ENCODE data around the gene TANGO2. TPM values are rescaled to one million over a fixed set of nuclear protein-coding genes. Genes with fewer than 3 reads are reported as not detected.
A peak's percentile ranks its signal among the peaks of the same experiment; 100 is the strongest.

Gene TANGO2
- total and polyA plus RNA-seq, 10 donors, result 18.7 to 72.2 (median 55.1) TPM

- no peaks in the 10 kb centered on the region for H3K27me3 ChIP-seq (replicated peaks in 1 of 7)
- H3K36me3 ChIP-seq, result peaks cover 0 to 51% (median 0%) of the 10 kb centered on the region in 6 donors
- DNase-seq, result peak; percentile 55
- WGBS, 5 donors, result 78 to 85% (median 81%) methylated on average over 12 of the region's 12 CpGs
- intact Hi-C loops (cut with DNase I; ENCODE audit: low total_unique reads), result no loop called here
- H3K9me3 ChIP-seq, result no peaks in the 10 kb centered on the region
- H3K4me3 ChIP-seq, result no peak overlapping the region
- no peak overlapping the region for H3K27ac ChIP-seq
- H3K4me1 ChIP-seq, result peaks cover 12 to 87% (median 60%) of the 10 kb centered on the region in 6 donors
- no peak for TF ChIP-seq POLR2A (IDR thresholded peaks at IDR 0.05)
- TF ChIP-seq POLR2AphosphoS5 (IDR thresholded peaks at IDR 0.05), result no peak
- no peak for TF ChIP-seq CTCF (IDR thresholded peaks at IDR 0.05 in 8 of 11, conservative IDR thresholded peaks at IDR 0.05 in 3 of 11)
Observed at GRCh38 chr22:20026996-20027601, 6.2 kb downstream of the TANGO2 start.

- WGBS, 5 donors, result 90 to 93% (median 91%) methylated on average over 12 of the region's 12 CpGs
- no peak for TF ChIP-seq POLR2A (IDR thresholded peaks at IDR 0.05)
- peak in 3 of 11 experiments; percentile 26 to 50 (median 29) for TF ChIP-seq CTCF (IDR thresholded peaks at IDR 0.05 in 8 of 11, conservative IDR thresholded peaks at IDR 0.05 in 3 of 11)
Observed at GRCh38 chr22:20027966-20028854, 7.3 kb downstream of the TANGO2 start.

GRCh38 chr22:20028855-20029549 lies 8.1 kb downstream of the TANGO2 start:
- Histone ChIP-seq H3K36me3 (peaks cover 0 to 62% (median 0%) of the 10 kb centered on the region in 6 donors), H3K4me3 (no peak overlapping the region), H3K4me1 (peaks cover 12 to 87% (median 62%) of the 10 kb centered on the region in 6 donors), H3K27me3 (replicated peaks in 1 of 7) (no peaks in the 10 kb centered on the region), H3K27ac (peak overlapping the region in 5 of 8 donors; percentile 17 to 72 (median 48)), H3K9me3 (no peaks in the 10 kb centered on the region)
- intact Hi-C loops (cut with DNase I; ENCODE audit: low total_unique reads), result no loop called here
- no peak for TF ChIP-seq CTCF (IDR thresholded peaks at IDR 0.05 in 8 of 11, conservative IDR thresholded peaks at IDR 0.05 in 3 of 11)
- TF ChIP-seq POLR2AphosphoS5 (IDR thresholded peaks at IDR 0.05), result peak in 1 of 3 donors; percentile 31
- TF ChIP-seq POLR2A (IDR thresholded peaks at IDR 0.05), result no peak
- WGBS, 5 donors, result 73 to 83% (median 79%) methylated on average over 15 to 16 of the region's 16 CpGs
- DNase-seq, result no peak

More at GRCh38 chr22:20027966-20028854, 7.3 kb downstream of the TANGO2 start:
- H3K4me1 ChIP-seq, result peaks cover 6 to 87% (median 60%) of the 10 kb centered on the region in 6 donors
- peak; percentile 7 for DNase-seq
- intact Hi-C loops (cut with DNase I; ENCODE audit: low total_unique reads), result no loop called here
- no peak overlapping the region for H3K4me3 ChIP-seq
- H3K36me3 ChIP-seq, result peaks cover 0 to 62% (median 0%) of the 10 kb centered on the region in 6 donors
- peak overlapping the region in 3 of 8 donors; percentile 40 to 72 (median 48) for H3K27ac ChIP-seq
- H3K27me3 ChIP-seq (replicated peaks in 1 of 7), result no peaks in the 10 kb centered on the region
- no peaks in the 10 kb centered on the region for H3K9me3 ChIP-seq
